Umbilical cord (tissue), 2 donors: ENCODE measurements around the gene SUCLG2. TPM values are rescaled to one million over a fixed set of nuclear protein-coding genes. Genes with fewer than 3 reads are reported as not detected.

Experiments
- DNase-seq: peaks from one replicate; pipeline ENCODE4 v3.0.0-alpha.2; 2015; ENCODE audit warnings: low spot score
- total RNA-seq: library from RNA; depleted of rRNA; stranded (reverse); fragments of >200 nt; gene quantifications from one replicate; pipeline ENCODE4 v1.2.3, GENCODE V29; 2014; ENCODE audit warnings: low replicate concordance; ENCODE audit not compliant: insufficient read depth

Gene SUCLG2
- total RNA-seq, 1 donor from 2014 or later = 70.1 TPM

DNA sequence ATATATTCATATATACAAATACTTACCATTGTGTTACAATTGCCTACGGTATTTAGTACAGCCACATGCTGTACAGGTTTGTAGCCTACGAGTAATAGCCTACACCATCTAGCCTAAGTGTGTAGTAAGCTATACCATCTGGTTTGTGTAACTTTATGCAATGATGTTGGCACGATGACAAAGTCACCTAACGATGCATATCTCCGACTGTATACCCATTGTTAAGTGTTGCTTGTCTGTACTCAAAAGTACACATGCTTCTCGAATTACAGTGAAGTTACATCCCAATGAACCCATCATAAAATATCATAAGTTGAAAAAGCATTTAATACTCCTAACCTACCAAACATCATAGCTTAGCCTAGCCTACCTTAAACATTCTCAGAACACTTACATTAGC lies 329.2 kb downstream of the SUCLG2 start:
- no peak for DNase-seq
